HG03196 (cell line): ENCODE data around the gene GALNT18.

Source experiments
- ATAC-seq: cut with Tn5 transposase; IDR thresholded peaks from one replicate; pipeline ENCODE4 v1.9.1; 2021; ENCODE audit not compliant: unreplicated experiment

Gene GALNT18

DNA sequence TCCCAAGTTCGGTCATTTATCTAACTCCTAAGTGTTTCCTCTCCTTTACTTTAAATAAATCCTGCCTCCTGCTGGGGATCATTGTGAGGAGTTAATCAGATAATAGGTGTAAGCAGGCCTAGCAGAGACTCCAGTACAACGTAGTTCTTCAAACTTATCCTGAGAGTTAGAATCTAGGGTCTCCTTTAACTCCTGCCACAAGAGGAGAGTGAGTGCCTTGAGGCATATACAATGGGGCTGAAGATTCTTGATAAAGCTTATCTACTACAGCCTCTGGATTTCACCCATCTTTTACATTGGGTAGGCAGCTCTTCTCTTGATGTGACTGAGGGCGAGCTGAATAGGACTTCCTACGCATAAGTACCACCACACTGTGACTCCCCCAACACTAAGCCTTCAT lies 3.1 kb upstream of the GALNT18 start:
- ATAC-seq, result no peak

DNA sequence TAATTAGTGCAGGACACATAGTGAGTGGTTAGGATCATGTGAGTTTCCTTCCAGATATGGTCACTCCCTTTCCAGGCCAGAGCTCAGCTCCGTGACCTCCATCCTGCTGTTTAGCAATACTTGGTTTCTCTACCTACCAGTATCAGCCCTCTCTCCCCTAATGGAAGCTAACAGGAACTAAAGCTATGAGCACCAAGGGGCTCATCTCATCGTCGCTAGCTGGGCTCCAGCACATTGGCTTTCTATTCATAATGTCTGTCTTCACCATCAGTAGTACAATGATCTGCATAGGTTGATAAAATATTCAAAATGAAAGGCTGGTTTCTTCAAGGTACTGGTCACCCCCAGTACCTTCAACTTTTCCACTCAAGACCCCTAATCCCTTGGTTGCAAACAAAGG lies 2.4 kb upstream of the GALNT18 start:
- no peak for ATAC-seq

DNA sequence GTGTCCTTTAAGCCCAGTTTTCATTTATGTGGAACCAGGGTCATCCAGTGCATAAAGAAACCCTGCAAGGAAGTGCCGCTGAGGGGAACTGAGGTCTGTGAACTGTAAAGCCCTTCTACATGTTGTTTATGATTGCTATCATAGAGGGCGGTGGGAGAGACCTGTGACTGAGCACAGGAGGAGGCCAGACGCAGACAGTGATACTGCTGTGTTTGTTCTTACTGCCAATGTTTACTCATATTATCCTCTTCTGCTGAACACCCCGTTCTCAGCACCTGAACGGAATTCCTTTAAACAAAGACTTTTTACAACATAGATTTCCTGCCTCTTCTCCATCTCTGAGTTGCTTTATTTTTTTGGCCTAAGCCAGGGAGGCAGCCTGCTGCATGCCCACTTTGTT lies 967 bp upstream of the GALNT18 start:
- ATAC-seq, result no peak

DNA sequence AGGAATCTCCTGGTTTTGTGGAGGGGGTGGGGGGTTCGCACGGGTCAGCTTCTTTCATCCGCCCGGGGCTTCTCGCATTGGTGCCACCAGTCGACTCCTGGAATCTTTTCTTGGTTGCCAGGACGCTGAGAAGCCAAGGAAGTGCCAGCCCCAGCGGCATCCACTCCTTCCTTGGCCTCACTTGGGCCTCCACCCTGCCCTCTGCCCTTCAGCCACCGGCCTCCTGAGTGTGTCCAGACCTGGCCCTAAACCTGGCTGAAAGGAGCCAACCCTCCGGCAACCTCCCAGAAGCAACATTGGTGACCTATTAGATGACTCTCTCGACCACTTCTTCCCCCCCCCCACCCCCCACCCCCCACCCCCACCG lies 518 bp upstream of the GALNT18 start:
- no peak for ATAC-seq

DNA sequence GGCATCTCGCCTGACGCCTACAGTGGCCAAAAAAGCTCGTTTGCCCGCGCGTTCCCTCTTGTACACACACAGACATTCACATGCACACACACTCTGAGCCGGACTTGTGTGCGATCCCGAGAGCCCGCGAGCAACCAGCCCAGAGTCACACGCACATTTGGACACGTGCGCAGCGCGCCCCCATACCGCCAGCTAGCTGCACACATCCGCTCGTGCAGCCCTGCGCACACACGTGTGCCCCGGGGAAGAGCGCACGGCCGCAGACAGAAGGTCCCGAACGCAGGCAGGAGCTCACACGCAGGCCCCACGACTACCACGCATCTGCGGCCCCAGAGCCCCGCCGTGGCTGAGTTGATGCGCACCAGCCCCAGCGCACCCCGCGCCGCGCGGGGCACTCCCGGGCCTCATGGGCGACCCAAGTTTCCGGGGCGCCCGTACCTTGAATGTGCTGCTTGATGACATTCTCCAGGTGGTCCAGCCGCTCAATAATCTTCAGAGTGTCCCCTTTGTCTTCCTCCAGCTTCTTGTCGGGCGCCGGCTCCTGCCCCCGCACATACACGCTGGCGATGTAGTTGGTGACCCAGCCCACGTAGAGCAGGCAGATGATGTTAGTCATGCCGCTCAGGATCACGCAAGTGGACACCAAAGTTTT lies 758 bp downstream of the GALNT18 start:
- peak; percentile 29 for ATAC-seq

DNA sequence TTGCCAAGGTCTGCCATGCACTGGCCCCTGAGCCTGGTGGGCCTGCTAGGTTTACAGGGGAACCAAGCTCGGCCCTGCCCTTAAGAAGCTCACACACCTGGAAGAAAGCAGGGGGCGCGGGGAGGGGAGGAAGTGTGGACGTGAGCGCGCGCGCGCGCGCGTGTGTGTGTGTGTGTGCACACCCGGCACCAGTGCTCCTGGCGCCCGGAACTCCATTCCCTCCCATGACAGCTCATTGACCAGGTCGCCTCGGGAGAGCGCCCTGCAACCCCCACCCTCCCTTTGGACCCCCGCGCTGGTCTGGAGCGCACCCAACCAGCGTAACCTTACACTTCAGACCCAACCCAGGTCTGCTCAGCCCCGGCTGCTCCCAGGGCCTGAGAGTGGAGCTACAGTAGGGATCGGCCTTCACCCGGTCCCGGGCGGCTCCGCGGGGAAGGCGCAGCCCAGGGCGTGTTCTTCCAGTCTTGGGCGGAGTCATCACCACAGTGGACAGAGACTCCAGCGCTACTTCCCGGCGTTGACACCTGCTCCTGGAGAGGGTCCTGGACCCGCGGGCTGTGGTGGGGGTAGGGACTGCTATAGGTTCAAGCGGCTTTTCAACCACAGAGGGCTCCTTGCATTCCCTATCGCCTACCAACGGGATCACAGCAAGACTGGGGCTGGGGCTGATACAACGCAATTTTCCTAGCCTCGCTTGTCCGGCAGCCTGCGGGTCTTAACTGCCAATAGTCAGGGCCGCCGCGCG lies 1.5 kb downstream of the GALNT18 start:
- ATAC-seq, result no peak

DNA sequence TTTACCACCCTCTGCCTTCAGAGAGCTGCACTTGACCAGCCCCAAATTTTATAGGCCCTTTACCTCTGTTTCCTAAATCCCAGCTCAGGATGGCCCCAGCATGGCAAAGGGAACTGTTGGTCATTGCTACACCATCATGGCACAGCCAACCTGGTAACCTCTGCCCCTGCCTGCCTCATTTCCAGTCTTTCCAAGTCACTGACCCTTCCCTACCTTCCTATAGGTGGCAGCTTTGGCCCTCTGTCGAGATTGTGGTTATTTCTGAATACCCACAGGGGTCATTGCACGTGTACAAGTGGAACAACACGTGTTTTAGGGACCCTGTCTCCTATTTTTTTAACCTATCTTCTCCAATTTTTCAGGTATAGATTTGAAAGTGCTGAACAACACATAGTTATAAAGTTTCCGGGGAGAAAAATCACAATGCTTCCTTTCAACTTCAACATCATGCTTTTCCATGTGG lies 2.8 kb downstream of the GALNT18 start:
- no peak for ATAC-seq

DNA sequence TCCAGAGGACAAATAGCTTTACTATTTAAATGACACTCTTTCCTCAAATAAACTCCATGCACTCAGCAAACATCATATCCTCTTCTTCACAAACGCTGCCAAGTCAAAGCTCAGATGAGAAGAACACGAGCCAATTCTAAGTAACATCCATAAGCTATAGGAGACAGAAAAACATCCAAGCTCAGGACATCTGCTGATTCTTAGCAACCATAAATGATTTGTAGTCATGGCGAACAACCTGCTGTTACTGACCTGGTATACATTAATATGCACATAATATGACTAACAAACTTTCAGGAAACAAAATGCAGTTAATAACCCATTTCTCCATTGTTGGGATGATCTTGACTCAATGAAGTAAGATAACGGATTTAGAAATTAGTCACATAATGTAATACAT lies 6.7 kb downstream of the GALNT18 start:
- no peak for ATAC-seq

DNA sequence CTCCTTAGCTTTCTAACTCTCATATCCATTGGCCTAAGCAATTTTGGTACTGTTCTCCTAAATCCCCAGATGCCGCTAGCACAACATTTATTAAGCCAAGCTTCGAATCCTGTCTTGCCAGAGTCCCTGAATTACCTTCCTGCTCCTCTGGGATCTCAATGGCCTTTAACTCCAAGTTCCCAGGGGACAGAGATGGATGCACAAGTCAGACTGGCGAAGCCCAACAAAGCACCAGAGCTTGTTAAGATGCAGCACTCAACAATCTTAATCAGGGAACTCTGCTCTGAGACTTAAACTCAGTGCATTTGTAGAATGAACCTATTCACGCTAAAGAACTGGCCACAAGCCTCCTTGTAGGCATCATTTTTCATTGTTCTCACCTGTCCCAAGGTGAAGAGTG lies 9.4 kb downstream of the GALNT18 start:
- no peak for ATAC-seq

DNA sequence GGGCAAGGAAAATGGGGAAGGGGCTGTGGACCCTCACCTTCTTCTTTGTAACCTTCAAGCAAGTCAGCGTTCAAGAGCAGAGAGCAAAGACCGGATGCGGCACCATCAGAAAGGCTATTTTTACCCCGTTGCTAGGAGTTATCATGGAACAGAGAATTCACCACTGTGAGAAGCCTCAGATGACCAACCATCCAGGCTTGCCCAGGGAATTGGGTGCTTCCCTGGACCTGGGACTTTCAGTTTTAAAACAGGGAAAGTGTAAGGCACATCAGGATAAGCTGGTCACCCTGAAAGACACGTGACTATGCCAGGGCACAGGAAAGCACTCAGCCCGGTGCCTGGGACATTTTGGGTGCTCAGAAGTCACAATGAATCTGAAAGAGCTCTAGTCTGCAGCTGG lies 10.4 kb downstream of the GALNT18 start:
- no peak for ATAC-seq

DNA sequence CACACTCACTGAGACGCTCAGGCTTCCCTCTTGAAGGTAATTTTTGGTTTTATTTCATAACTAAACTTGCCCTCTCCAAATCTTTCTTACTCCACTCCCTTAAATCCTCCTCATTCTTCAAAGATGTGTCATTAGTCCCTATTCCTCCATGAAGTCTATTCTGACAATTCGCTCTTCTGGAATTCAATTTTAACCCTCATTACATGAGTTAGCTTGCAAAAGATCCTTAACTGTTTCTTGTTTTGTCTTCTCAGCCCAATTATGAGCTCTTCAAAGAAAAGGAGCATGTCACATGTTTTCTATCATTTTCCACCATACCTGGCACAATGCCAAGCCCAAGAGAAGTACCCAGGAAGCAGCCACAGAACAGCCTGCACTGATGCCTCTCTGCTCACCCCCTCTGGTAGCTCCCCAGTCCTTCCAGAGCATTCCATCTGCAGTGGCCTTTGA lies 13.0 kb downstream of the GALNT18 start:
- ATAC-seq, result no peak

DNA sequence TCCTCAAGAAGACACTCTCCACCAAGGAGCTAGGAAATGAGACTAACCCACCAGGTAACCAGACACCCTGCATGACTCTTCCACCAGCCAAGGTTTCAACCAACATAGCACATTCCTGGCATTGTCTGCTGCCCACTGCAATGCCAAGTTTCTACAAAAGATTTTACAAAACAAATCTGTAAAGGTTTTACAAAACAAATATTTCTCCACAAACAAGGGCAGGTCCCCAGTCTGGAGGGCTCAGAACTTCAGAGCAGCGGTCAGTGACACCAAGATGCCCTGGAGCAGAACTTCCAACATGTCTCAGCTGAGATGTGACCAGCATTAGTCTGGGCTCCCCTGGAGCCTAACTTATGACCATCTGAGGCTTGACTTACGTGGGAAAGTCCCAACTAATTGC lies 14.0 kb downstream of the GALNT18 start:
- no peak for ATAC-seq

DNA sequence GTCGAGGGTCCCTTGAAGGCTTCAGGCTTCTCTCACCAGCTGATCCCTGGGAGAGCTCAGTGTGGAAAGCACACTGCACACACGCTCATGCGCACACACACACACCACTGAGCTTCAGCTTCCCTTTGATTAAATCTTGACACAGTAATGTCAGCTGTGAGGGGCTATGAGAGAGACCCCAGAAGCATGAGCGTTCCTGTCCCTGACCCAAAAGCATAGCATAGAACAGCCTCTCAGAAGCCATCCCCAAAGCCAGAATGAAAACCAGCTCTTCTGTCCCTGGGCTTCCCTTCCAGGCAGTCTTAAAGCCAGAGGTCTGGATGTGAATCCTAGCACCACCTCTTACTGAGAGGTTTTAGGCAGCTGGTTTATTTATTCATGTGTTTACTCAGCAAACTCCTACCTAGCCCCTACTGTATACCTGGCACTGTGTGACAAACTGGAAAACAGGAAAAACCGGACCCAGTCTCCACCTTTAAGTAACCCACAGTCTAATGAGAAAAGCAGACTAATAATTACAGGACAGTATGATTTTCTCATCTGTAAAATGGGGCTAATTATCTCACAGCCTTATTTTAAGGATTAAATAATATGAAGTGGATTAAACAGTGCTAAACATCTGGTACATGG lies 15.9 kb downstream of the GALNT18 start:
- ATAC-seq, result no peak

DNA sequence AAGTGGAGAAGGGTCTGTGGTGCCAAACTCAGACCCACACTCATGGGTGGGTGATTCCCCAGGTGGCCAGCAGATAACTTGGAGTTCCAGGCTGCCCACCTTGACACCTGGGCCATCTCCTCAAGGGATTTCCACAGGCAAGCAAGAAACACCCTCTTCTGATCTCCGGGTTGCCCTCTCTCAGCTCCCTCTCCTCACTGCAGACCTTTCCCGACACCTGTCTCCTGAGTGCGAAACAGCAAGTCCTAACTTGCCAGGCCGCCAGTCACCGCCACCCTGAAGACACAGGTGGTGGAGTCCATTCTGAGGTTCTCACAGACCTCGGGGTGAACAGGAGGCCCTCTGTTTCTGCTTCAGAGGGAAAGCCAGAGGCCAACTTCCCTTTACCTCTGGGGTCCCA lies 16.6 kb downstream of the GALNT18 start:
- no peak for ATAC-seq

DNA sequence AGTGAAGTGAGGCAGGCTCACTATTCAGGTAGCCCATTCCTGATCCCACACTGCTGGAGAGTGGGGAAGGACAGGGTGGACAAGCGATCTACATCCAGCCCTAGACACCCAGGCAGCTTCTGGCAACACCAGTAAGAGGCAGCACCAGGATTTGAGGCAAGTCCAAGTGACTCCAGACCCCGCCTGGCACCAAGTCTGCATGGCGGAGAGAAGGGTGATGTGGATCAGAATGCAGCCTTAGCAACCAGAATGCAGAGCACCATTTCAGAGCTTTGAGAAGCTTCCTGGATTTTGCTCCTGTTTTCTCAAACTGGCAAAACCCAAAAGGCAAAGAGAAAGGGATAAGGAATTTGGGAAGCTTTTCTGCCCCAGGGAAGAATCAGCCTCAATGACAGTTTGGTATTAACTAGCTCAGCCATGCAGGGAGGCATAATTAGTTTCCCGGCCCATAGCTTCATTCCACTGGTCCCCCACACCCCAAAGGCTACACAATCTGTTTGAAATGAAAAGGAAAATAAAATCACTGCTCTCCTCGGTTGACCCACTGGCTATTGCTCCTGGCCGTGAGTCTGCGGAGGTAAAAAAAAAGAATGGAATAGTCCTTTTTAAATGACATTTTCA lies 17.3 kb downstream of the GALNT18 start:
- ATAC-seq, result no peak

DNA sequence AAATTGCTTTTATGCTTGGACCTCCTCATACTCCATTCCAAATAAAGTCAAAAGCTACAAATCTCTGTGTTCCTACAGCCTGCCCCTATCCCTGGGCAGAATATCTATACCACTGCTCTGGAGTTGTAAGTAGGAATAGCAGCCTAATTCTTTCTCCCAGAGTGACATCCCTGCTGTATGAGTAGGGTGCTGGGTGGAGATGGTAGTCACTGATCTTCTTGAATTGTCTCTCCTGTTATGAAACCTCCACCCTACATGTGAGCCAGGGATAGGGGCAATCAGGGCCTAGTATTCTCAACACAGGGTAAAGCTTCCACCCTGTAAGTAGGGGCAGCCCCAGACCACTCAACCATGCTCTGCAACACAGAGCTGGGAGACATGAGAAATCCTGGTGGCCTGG lies 19.8 kb downstream of the GALNT18 start:
- no peak for ATAC-seq

DNA sequence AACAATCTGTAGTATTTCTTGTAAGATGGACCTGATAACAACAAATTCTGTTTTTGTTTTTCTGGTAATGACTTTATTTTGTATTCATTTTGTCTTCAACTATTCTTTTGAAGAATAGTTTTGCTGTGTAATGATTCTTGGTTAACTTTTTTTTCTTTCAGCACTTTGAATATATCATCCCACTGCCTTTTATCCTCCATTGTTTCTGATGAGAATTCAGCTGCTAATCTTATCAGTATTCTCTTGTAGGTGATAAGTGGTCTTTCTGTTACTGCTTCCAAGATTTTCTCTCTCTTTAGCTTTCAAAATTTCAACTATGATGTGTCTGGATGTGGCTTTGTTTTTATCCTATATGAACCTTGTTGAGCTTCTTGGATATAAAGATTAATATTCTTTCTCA lies 21.5 kb downstream of the GALNT18 start:
- ATAC-seq, result no peak

DNA sequence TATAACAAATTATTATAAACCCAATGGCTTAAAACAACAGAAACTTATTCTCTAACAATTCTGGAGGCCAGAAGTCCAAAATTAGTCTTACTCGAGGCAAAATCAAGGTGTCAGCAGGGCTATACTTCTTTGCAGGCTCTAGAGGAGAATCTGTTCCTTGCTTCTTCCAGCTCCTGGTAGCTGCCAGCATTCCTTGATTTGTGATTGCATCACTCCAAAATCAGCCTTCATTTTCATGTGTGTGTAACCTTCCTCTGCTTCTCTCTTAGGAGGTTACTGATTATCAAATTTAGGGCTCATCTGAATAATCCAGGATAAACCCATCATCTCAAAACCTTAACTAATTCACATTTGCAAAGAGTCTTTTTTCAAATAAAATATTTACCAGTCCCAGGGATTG lies 23.6 kb downstream of the GALNT18 start:
- ATAC-seq, result no peak

DNA sequence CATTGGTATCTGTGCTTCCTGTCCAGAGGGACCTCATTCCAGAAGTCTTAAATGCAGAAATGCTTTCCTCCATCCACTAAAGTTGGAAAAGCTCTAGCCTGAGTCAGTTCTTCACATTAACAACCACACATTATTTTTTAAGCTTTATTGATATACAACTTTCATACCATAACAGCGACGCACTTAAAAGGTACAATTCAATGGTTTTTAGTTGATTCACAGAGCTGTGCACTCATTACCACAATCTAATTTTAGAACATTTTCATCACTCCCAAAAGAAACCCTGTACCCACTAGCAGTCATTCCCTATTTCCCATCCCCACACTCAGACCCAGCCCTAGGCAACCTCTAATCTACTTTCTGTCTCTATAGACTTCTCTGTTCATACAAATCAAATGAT lies 27.6 kb downstream of the GALNT18 start:
- ATAC-seq, result no peak

DNA sequence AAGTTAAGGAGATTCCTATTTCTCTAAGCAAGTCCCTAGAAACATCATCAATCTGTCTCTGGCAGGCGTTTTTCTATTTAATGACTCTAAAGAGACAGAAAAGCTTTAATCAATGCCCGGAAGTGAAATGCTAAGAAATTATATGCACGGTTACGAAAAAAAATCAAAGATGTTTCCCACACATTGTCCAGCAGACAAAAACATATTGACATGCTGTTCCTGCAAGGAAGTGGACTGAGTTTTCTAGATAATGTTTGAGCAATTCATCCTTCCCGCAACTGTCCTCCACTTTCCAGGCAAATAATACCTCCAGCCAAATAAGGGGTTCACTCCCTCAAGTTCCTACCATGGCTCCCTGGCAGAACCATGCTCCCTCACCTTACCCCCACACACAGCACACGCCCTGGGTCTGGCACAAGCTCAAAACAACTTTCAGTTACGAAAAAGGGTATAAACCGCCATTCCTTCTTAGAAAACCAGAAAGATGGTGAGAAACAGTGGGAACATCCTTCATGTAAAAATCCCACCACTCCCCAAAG lies 29.6 kb downstream of the GALNT18 start:
- ATAC-seq, result no peak

DNA sequence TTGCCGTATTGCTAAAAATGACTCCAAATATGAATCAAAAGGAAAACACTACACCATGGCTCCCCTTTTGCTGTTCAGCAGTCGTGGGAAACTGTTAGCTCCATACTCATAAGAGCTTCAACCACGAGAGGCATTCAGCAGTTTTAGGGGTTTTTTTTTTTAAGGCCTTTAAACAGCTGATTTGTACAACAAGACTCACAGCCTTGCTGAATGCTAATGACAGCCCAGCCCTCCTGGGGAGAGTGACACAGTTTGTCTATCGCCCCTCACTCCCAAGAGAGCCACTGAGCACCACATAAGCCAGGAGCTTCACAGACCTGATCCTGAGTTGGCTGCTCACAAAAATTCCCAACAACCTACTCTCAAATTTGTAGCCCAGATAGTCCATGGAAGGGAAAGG lies 32.4 kb downstream of the GALNT18 start:
- no peak for ATAC-seq

DNA sequence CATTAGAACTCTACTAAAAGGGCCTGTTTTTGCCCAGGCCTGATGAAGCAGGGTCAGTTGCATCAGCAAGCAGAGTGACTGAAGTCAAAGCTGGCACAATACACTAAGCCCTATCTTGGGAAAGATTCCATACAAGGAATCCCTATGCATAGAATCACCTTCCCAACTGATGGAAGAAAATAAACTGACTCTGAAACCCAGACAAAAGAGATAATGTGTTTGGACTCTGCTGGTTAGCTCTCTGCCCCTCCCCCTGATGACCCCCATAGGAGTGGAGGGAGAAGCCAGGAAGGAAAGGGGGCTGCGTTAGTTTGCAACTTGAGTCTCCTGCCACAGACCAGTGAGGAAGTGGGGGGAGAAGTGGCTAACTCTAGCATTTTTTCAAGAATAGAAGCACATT lies 32.9 kb downstream of the GALNT18 start:
- ATAC-seq, result no peak
